Neutrophil (primary cell): ENCODE data around the gene PPP1R1B.

Experiments used
- H3K27ac ChIP-seq: fragments of 200-600 bp; sonication (generic); 2 replicates; pipeline ENCODE4 v1.5.1; 2016; ENCODE audit warnings: mild to moderate bottlenecking, moderate library complexity
- H3K27me3 ChIP-seq: fragments of 200-600 bp; sonication (generic); 2 replicates; pipeline ENCODE4 v1.6.0; 2016; ENCODE audit warnings: mild to moderate bottlenecking
- H3K36me3 ChIP-seq: fragments of 200-600 bp; sonication (generic); 2 replicates; pipeline ENCODE4 v1.5.1; 2017
- H3K4me1 ChIP-seq, 2 experiments: fragments of 200-600 bp in 1 of 2; sonication (generic) in 1 of 2; 1 replicate in 1 of 2; 2 replicates in 1 of 2; pipeline versions ENCODE4 v1.5.1 to v1.6.1; 2013 to 2016; ENCODE audit warnings: low read depth in 1 of 2, low read length in 1 of 2, mild to moderate bottlenecking in 1 of 2, moderate library complexity in 1 of 2; ENCODE audit not compliant: control insufficient read depth in 1 of 2, insufficient read depth in 1 of 2
- H3K4me3 ChIP-seq, 2 experiments: fragments of 200-600 bp in 1 of 2; sonication (generic) in 1 of 2; 1 replicate in 1 of 2; 2 replicates in 1 of 2; pipeline ENCODE4 v1.5.1; 2013 to 2016; ENCODE audit warnings: low read depth in 1 of 2, low read length in 1 of 2, mild to moderate bottlenecking in 1 of 2, moderate library complexity in 1 of 2
- H3K9me3 ChIP-seq: fragments of 200-600 bp; sonication (generic); 2 replicates; pipeline ENCODE4 v1.5.1; 2016
- TF ChIP-seq, protein P1 (sequence below): fragments of 200-600 bp; sonication (generic); IDR thresholded peaks from 2 replicates; pipeline ENCODE4 v1.5.1; 2016; ENCODE audit warnings: antibody characterized with exemption

PPP1R1B gene

DNA sequence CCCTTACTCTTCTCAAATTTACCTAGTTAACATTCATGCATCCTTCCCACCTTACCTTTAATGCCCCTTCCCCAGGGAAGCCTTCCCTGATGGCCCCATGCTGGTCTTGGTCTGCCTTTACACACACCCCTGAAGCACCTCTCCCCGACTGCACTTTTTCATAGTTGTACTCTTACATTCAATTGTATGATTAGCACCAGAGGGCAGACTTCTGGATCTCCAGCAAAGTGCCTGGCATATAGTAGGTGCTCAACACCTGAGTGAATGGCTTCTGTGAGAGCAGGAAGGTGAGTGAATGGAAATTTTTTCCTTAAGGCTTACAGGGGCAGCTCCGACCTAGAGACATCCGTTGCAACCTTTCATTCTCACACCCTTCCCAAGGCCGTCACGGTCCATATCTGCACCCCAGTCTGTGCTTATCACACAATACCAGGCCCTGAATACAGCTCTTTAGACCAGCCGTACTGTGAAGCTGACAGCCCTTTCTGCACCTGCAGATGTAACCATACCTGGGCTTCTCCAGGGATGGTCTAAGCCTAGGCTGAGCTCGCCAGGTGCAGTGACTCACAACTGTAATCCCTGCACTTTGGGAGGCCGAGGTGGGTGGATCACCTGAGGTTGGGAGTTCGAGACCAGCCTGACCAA, 56.7 kb downstream of the PPP1R1B start:
- H3K9me3 ChIP-seq: no peaks in the 10 kb centered on the region
- H3K36me3 ChIP-seq: no peaks in the 10 kb centered on the region
- H3K27me3 ChIP-seq: no peaks in the 10 kb centered on the region
- H3K4me3 ChIP-seq: no peak overlapping the region
- no peak overlapping the region for H3K27ac ChIP-seq
- TF ChIP-seq, protein P1, sequence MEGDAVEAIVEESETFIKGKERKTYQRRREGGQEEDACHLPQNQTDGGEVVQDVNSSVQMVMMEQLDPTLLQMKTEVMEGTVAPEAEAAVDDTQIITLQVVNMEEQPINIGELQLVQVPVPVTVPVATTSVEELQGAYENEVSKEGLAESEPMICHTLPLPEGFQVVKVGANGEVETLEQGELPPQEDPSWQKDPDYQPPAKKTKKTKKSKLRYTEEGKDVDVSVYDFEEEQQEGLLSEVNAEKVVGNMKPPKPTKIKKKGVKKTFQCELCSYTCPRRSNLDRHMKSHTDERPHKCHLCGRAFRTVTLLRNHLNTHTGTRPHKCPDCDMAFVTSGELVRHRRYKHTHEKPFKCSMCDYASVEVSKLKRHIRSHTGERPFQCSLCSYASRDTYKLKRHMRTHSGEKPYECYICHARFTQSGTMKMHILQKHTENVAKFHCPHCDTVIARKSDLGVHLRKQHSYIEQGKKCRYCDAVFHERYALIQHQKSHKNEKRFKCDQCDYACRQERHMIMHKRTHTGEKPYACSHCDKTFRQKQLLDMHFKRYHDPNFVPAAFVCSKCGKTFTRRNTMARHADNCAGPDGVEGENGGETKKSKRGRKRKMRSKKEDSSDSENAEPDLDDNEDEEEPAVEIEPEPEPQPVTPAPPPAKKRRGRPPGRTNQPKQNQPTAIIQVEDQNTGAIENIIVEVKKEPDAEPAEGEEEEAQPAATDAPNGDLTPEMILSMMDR: no peak
- H3K4me1 ChIP-seq: peaks cover 4 to 8% of the 10 kb centered on the region in 2 experiments

DNA sequence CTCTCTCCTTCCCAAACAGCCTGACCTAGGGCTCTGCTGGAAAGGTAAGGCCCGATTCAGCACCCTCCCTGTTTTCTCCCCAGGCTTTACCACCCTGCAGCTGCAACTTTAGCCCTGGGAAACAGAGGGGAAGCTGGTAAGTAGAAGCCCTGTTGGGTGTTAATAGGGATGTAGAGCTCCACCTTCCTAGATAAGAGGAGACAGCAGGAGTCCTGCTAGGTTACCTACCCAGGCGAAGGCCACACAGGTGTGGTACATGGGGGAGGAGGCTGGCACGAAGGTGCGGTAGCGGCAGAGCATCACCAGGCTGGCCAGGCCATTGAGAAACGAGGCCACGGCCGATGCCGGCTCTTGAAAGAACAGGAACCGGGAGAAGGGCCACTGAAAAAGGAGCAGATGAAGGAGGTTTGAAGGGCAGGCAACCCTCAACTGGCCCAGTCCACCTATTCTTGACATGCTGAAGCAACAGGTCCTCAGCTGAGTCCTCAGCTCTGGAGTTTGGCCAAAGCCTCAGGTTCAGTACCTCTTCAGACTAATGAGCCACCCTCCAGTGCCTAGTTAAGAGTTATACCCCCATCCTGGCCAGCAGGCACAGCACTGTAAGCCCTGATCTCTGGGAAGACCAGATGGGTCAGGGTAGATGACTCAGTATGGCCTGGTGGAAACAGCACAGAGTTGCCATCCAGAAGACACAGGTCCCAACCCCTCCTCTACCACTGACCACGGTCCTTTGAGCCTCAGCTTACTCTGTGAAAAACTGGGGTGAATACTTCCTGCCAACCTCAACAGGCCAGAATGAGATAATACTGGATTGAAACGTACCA, 57.8 kb downstream of the PPP1R1B start:
- Histone ChIP-seq H3K4me1 (peaks cover 7 to 11% of the 10 kb centered on the region in 2 experiments), H3K4me3 (no peak overlapping the region), H3K9me3 (no peaks in the 10 kb centered on the region), H3K36me3 (no peaks in the 10 kb centered on the region), H3K27ac (no peak overlapping the region), H3K27me3 (peaks cover 11% of the 10 kb centered on the region)
- TF ChIP-seq, protein P1: no peak
